NCI-H1930 (cell line): ENCODE measurements around the gene TMX3.

ENCODE experiments used
- DNase-seq, 2 experiments: peaks; one replicate each; lab custom pipeline; 2025; lab: John Stamatoyannopoulos, UW

The TMX3 gene

DNA sequence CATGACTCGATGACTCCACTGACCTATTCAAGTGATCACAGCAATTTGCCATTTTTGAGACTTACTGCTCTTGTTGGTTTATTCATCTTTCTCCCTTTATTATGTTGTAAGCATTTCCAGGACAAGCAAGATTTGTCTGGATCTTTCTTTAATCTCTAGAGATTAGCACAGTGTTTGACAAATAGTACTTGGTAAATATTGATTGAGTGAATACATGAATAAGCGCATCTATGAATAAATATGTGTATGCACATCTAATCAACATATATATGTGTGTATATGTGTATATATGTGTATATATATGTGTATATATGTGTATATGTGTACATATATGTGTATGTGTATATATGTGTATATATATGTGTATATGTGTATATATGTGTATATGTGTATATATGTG, 7.3 kb downstream of the TMX3 start:
- no peak for DNase-seq

DNA sequence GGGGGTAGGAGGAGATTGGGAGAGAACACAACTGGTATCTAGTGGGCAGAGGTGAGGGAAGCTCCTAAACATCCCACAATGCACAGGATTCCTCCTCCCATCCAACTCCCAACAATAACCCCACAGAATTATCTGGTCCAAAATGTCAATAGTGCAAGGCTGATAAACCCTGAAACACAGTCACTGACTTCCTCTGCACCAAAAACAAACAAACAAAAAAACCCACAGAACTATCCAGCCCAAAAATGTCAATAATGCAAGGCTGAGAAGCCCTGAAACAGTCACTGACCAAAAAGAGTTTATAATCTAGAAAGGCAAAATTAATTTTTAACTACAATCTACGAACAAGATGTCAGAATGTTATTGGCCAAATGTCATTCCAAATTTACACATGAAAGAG, 9.8 kb downstream of the TMX3 start:
- no peak for DNase-seq

DNA sequence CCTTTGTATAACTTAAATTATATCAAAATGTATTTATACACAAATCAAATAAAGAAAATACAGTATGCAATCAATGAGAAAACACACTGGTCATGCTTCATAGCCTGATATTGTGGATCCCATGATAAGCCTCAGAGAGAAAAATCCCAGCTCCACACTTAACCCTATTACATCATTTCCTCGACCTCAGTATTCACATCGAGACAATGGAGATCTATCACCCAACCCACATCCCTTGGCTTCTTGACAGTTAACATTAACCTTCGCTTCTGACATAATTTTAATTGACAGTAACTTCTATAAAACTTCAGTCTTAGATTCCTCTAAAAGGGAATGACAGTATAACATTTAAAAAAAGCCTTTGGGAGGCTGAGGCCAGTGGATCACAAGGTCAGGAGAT, 11.6 kb downstream of the TMX3 start:
- no peak for DNase-seq

DNA sequence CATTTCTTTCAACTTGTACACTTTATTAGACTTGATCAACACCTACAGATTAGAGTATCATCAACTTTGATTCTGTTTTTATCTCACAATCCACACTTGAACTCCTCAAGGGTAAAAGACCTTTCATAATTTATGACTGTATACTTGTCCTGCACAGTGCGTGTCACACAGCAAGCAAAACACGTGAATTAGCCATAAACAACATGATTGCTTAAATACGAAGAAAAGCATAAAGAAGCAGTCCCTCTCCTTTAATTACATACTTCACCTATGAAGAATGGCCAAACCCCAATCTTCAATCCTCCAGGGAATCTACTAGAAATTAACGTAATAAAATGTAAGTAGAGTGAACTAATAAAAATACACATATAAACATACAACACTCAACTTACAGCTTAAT, 13.6 kb downstream of the TMX3 start:
- DNase-seq: no peak

DNA sequence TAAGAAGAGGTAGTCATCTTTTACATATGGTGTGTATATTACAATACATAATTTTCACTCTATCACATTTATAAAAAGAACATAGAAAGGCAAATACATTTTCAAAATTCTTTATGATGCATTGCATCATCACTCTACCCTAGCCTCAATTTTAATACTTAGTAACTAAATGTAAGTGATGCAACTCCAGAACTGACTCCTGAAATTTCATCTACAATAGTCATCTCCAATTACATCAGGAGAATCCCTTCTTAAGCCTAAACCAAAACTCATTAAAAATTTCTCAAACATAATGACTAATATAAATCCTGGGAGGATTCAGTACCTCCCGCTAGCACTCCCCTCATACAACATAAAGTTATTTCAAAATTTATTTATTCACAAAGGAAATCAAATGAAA, 15.9 kb downstream of the TMX3 start:
- no peak for DNase-seq

DNA sequence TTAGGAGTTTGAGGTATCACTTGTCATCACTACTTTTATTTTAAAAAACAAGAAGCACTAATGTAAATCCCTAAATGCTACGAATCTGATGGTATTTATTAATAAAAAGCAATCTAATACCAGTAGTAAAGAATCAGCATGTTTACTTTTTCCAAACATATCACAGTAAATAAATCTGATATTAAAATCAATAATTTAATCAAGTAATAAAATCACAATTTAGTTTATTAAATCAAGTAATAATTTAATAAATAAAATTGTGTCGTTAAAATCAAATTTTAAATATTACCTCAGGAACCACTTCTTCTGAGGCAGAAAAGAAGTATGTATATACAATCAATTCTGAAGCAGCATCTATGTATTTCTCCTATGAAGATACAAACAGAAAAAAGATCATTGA, 18.0 kb downstream of the TMX3 start:
- DNase-seq: no peak

DNA sequence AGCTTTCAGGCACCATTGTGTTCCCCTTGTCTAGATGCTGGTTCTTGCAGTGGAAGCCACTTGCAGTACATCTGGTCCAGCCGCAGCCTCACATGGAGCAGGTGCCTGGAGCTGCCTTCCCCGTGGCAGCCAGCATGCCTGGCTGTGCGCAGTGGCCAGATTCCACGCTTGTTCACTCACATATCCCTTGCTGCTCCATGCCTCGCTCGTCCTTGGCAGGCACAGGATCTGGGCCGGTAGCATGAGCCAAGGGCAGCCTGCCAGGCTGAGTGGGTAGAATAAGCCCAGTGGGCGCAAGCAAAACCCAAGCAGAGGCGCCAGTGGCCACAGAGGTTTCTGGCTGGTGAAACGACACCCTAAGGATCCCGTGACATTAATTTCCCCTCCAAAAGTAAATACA, 20.6 kb downstream of the TMX3 start:
- no peak for DNase-seq

DNA sequence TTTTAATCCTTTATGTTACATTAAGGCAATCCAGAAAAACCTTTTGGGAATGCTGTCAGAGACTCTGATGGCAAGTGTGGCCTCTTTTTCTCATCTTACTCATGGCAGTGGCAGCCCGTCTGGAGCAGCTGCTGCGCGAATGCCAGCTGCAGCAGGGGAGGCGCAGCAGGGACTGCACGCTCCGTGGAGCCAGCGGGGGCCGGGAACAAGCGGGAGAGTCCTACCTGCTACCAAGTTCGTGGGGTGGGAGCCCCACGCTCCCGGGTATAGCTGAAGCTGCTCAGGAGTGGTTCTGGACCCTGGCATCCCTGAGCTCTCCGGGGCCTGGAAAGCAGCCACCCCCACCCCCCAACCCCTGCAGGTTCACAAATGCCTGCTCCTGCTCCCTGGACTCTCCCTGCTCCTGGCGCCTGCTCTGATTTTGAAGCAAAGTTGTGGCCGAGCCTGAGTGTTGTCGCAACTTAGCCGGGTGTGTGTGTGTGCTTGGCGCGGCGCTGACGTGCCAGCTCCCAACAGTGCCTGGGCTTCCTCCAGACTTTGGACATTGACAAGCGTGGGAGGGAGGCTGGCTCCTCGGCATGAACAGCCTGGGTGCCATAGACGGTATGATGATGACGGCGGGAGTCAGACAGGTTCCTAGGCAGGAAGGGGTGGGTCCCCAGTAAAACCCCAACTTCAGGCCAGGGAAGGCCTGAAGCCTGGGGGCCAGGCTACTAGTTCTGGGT, 21.7 kb downstream of the TMX3 start:
- no peak for DNase-seq

DNA sequence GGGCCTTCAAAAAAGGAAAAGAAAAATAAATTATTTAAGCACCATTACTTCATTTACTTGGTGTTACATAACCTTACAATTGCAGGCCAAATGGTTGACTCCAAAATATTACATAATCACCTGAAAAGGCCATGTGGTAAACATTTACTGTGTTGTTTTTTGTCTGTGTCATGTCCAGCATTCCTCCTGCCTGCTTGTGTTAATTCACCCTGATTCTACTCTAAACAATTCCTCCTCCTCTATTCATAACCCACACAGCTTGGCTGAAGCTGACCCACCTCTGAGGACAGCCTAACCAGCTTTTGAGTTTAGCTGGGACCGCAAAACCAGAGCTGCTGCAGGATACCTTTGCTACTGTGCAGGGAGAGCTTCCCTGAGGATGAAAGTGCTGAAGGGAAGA, 35.4 kb downstream of the TMX3 start:
- no peak for DNase-seq

DNA sequence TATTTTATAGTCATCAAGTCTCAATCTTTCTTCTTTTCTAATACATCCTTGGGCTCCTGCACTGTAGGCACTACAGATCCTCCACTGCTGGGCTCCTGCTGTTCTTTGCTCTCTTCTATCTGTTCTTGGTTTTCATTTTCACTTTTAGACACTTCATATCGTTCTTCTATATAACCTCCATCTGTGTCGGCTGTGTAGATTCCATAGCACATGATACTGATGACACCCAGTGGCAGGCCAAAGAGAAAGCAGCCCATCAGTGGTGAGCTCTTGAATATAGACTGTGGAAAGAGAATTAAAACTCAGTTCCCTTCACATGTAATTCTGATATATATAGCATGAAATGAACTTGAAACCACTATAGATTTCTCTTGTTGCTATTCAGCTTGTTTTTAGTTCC, 38.0 kb downstream of the TMX3 start:
- DNase-seq: no peak

DNA sequence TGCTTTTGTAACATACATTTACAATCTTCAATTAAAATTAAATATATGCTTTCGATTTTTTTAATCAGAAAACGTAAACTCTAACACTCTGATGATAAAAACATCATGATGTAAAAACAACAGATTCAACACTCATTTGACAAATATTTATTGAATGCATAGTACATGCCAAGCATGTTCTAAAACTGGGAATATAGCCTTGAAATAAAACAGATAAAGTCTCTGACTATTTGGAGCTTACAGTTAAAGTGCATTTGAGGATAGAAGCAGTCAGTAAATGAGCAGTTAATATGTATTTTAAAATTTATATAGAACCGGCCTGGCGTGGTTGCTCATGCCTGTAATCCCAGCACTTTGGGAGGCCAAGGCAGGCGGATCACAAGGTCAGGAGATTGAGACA, 47.8 kb downstream of the TMX3 start:
- DNase-seq: no peak

DNA sequence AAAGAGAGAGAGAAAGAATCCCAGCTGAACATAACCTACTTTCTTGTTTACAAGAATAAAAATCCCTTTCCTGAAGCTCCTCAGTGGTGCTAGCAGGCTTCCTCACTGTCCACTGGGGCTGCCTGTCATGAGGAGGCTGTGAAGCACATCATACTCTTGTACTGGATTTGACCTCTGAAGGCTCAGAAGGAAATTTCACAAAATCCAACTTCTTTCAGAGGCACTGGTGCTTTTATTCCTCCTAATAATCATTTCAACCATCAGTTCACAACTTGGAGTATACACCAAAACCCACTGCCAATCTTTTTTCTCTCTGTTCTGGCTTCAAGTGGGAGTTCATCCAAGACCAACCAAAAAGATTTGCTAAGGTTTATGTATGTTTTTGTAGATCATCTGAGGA, 48.5 kb downstream of the TMX3 start:
- no peak for DNase-seq

DNA sequence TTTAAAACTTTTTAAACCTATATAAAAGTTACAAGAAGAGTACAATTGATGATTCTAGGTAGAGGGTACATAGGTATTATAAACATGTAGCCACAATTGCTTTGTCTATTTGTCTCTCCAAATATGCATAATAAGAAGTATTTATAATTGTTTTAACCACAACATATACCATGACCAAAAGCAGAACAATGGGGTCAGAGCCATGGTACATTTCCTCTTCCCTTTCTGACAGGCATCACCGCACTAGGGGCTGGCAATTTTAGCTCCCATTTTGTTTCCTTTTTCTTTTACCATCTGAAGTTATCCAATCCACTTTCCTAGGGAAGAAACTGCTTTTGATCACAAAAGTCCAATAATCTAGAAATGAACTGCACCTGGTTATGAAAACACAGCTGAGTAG, 49.3 kb downstream of the TMX3 start:
- DNase-seq: no peak

DNA sequence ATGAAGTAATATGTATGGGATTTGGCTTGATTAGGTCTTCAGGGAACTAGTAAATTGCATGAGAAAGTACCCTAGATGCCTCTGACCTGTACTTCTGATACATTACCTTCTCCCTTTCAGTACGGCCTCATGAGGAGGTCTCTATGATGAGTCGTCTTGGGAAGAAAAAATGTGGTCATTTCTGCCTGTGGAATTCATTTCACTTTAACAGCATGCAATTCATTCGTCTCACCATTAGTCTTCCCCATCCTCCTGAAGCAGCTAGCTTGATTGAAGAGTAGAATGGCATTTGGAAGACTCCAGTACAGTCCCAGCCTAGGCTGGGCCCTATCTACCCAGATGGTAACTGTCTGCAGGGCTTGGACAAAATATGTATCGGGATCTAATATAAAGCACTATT, 52.2 kb downstream of the TMX3 start:
- DNase-seq: no peak

DNA sequence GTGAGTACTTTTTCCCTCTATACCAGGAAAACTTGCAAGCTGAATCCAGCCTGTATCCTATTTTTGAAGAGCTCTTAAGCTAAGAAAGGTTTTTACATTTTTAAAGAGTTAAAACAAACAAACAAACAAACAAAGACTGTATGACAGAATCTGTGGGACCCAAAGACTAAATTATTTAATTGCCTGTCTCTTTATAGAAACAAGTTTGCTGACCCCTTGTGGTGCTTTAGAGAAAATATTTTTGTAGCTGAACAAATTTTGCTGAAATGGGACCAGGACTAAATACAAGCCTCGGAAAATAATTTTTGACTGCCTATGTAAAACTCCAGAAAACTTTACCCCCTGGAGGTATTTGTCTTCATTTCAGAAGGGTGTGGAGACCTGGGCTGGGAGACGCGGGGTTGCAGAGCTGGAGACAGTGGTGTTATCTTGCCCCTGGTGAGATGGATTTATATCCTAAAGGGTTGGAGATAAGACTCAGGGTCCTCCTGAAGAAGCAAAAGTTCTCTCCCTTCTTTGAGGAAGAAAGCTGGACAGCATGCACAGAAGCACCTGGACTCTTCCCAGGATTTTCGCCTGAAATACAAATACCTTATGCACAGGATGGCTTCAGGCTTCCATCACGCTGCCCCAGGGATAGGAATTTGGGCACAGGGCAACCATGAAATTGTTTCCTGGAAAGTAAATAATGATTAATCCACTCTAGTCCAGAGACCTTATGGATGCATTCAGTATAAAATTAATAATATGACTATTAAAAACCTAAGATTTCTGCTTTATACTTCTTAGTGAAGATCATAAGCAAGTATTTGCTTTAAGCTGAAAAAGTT, 54.3 kb downstream of the TMX3 start:
- no peak for DNase-seq

DNA sequence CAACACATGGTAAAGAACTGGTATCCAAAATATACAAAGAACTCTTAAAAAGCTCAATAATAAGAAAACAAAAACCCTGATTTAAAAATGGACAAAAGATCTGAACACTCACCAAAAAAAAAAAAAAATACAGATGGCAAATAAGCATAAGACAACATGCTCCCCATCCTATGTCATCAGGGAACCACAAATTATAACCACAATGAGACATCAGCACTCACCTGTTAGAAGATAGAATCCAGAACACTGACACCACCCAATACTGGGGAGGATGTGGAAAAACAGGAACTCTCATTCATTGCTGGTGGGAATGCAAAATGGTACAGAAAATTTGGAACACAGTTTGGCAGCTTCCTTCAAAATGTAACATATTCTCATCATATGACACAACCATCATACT, 66.7 kb downstream of the TMX3 start:
- DNase-seq: no peak

DNA sequence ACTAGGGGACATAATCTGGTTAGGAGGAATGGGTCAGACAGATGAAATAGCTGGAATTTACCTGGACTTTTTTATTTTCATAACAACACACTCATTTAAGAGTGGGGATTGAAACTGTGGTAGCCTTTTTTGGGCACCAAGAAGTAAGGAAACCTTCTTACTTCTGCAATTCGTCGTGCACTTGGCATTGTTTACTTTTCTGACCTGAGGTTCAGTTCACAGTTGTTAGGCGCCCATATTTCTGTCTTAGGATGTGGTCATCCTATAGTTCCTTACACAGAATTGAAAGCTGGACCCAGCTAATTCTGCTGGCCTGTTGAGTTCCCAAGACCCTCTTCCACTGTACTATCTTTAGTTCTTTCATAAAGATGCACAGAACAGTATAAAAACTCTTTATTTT, 72.9 kb downstream of the TMX3 start:
- no peak for DNase-seq

DNA sequence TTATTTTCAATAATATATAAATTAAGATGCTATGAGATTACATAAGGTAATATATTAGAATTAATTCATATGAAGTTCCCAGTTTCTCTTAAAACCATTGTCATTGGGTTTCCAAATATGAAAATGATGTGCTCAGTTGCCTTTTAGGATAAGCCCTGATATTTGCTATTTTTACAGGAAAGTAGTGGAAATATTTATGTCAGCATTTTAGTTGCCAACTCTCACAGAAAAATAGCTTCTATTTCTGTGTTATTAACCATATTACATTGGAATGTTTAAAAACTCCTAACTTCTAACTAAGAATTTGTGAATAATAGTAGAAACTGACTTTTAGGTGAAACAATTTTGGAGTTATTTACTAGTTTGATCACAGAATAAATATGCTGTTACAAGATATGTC, 74.0 kb downstream of the TMX3 start:
- DNase-seq: no peak

DNA sequence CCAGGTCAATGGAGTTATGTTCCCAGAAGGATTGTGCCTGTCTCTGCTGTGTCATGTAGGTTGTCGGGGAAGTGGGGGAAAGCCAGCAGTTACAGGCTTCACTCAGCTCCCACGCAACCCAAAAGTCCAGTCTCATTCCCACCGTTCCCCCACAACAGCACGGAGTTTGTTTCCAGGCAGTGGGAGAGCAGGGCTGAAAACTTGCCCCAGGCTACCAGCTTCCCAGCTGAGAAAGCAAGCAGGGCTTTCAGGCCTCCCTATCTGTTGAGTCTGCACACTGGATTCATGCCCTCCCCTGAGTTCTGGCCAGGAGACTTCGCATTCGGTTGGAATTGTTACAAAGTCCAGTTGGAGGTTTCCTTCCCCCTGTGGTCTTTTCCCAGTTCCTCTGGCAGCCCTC, 76.3 kb downstream of the TMX3 start:
- DNase-seq: no peak

DNA sequence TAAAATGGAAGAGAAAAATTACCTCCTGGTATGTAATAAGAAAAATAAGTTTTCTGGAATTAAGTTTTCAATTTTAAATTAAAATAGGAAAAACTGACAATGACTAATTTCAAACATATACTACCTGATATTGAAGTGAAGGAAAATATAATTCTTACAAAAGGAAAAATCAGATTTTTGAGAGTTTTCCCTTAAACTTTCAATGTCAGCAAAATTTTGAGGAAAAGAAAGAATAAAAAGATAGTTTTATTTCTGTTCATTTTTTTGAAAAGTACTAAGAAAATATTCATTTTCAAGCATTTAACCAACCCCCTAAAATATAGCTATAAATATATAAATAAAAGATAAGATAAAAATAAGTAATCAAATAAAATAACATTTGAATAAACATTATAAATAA, 87.1 kb downstream of the TMX3 start:
- no peak for DNase-seq
